GM12891 (cell line): Measurements from ENCODE around the gene ZNF469.

Experiments
- PAX5 ChIP-seq: IDR thresholded peaks from 2 replicates; pipeline ENCODE4 v1.6.1; 2011; ENCODE audit warnings: low read length, moderate library complexity, mild to moderate bottlenecking; ENCODE audit not compliant: insufficient read depth, severe bottlenecking
- POLR2A ChIP-seq: IDR thresholded peaks from 2 replicates; pipeline ENCODE4 v1.6.1; 2011; ENCODE audit warnings: low read depth, low read length, control low read depth
- POLR2AphosphoS5 ChIP-seq: IDR thresholded peaks from 2 replicates; pipeline ENCODE4 v1.6.1; 2011; ENCODE audit warnings: low read depth, low read length, control low read depth
- POU2F2 ChIP-seq: IDR thresholded peaks from 2 replicates; pipeline ENCODE4 v1.6.1; 2011; ENCODE audit warnings: low read depth, mild to moderate bottlenecking, control low read depth, low read length, moderate library complexity

- TF ChIP-seq POLR2A = no peak
- no peak for TF ChIP-seq POLR2AphosphoS5
- TF ChIP-seq POU2F2 = no peak
- TF ChIP-seq PAX5 = no peak
These were observed 46.8 kb downstream of the ZNF469 start for GRCh38 chr16:88429387-88430184.
